ENCODE results near the gene AMPD2. TPM values are rescaled to one million over a fixed set of nuclear protein-coding genes. Genes with fewer than 3 reads are reported as not detected.

The AMPD2 gene
- total and polyA plus RNA-seq, 9 of the 15 experiments (the other 6 are each of a cell fraction or from before 2014, with no cell fraction given), result 2.0 to 77.7 (median 28.2) TPM

DNA sequence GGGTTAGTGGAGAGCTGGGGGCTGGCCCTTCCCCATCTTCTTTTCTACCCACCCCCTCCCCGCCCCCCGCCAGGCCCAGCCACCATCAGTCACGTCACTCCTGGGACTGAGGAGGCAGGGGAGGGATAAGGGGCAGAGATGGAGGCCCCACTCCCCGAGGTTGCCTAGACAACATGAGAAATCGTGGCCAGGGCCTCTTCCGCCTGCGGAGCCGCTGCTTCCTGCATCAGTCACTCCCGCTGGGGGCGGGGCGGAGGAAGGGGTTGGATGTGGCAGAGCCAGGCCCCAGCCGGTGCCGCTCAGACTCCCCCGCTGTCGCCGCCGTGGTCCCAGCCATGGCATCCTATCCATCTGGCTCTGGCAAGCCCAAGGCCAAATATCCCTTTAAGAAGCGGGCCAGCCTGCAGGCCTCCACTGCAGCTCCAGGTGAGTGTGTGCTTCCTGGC, 1.2 kb downstream of the AMPD2 start (continued):
- TF ChIP-seq MXI1 (IDR thresholded peaks at IDR 0.05; ENCODE audit: low read depth, low read length), result 0 out of 2 replicates have a peak, but pooled peaks have one; percentile 57
- no peak for TF ChIP-seq ESRRA (IDR thresholded peaks at IDR 0.05; ENCODE audit: borderline replicate concordance, low read depth)
- no peak for TF ChIP-seq RBM39 (optimal IDR thresholded peaks at IDR 0.05; ENCODE audit: low read depth, low read length)
- TF ChIP-seq PHF21A (IDR thresholded peaks at IDR 0.05; ENCODE audit: borderline replicate concordance, low read depth), result no peak
- peak; percentile 48 to 63; a peak in 3 of 4 replicates for TF ChIP-seq MAZ (CRISPR knock-in tag; conservative IDR thresholded peaks at IDR 0.05 in 1 of 2, IDR thresholded peaks at IDR 0.05 in 1 of 2)
- TF ChIP-seq, protein P1, sequence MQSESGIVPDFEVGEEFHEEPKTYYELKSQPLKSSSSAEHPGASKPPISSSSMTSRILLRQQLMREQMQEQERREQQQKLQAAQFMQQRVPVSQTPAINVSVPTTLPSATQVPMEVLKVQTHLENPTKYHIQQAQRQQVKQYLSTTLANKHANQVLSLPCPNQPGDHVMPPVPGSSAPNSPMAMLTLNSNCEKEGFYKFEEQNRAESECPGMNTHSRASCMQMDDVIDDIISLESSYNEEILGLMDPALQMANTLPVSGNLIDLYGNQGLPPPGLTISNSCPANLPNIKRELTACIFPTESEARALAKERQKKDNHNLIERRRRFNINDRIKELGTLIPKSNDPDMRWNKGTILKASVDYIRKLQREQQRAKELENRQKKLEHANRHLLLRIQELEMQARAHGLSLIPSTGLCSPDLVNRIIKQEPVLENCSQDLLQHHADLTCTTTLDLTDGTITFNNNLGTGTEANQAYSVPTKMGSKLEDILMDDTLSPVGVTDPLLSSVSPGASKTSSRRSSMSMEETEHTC (IDR thresholded peaks at IDR 0.05), result no peak
- peak in 1 of 2 experiments; percentile 56; a peak in 1 of 4 replicates for TF ChIP-seq CSDE1 (IDR thresholded peaks at IDR 0.05)
- TF ChIP-seq, protein P2, sequence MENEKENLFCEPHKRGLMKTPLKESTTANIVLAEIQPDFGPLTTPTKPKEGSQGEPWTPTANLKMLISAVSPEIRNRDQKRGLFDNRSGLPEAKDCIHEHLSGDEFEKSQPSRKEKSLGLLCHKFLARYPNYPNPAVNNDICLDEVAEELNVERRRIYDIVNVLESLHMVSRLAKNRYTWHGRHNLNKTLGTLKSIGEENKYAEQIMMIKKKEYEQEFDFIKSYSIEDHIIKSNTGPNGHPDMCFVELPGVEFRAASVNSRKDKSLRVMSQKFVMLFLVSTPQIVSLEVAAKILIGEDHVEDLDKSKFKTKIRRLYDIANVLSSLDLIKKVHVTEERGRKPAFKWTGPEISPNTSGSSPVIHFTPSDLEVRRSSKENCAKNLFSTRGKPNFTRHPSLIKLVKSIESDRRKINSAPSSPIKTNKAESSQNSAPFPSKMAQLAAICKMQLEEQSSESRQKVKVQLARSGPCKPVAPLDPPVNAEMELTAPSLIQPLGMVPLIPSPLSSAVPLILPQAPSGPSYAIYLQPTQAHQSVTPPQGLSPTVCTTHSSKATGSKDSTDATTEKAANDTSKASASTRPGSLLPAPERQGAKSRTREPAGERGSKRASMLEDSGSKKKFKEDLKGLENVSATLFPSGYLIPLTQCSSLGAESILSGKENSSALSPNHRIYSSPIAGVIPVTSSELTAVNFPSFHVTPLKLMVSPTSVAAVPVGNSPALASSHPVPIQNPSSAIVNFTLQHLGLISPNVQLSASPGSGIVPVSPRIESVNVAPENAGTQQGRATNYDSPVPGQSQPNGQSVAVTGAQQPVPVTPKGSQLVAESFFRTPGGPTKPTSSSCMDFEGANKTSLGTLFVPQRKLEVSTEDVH (IDR thresholded peaks at IDR 0.05; ENCODE audit: low read depth, partially characterized antibody), result peak; percentile 48
- no peak for TF ChIP-seq MEF2D (tag; conservative IDR thresholded peaks at IDR 0.05; ENCODE audit: low read depth)
- no peak for TF ChIP-seq NR2C2 (CRISPR knock-in tag; IDR thresholded peaks at IDR 0.05)
- no peak for TF ChIP-seq NR2C2 (tag; IDR thresholded peaks at IDR 0.05)
- peak; percentile 24 to 92; a peak in 3 of 4 replicates for TF ChIP-seq RCOR1 (IDR thresholded peaks at IDR 0.05; ENCODE audit: borderline replicate concordance in 1 of 2, low read depth in 2 of 2, low read length in 2 of 2)
- TF ChIP-seq, protein P3, sequence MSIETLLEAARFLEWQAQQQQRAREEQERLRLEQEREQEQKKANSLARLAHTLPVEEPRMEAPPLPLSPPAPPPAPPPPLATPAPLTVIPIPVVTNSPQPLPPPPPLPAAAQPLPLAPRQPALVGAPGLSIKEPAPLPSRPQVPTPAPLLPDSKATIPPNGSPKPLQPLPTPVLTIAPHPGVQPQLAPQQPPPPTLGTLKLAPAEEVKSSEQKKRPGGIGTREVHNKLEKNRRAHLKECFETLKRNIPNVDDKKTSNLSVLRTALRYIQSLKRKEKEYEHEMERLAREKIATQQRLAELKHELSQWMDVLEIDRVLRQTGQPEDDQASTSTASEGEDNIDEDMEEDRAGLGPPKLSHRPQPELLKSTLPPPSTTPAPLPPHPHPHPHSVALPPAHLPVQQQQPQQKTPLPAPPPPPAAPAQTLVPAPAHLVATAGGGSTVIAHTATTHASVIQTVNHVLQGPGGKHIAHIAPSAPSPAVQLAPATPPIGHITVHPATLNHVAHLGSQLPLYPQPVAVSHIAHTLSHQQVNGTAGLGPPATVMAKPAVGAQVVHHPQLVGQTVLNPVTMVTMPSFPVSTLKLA (conservative IDR thresholded peaks at IDR 0.05), result peak in 1 of 2 experiments; percentile 36; a peak in 1 of 4 replicates
- peak; percentile 88 for TF ChIP-seq ELF1 (tag; IDR thresholded peaks at IDR 0.05)
- TF ChIP-seq, protein P4, sequence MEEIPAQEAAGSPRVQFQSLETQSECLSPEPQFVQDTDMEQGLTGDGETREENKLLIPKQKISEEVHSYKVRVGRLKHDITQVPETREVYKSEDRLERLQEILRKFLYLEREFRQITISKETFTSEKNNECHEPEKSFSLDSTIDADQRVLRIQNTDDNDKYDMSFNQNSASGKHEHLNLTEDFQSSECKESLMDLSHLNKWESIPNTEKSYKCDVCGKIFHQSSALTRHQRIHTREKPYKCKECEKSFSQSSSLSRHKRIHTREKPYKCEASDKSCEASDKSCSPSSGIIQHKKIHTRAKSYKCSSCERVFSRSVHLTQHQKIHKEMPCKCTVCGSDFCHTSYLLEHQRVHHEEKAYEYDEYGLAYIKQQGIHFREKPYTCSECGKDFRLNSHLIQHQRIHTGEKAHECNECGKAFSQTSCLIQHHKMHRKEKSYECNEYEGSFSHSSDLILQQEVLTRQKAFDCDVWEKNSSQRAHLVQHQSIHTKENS (CRISPR knock-in tag; IDR thresholded peaks at IDR 0.05), result no peak
- TF ChIP-seq HNRNPH1 (optimal IDR thresholded peaks at IDR 0.05; ENCODE audit: low read depth, low read length), result no peak
- TF ChIP-seq KDM1A (IDR thresholded peaks at IDR 0.05), result peak in 1 of 2 experiments; percentile 51; a peak in 3 of 4 replicates
- TF ChIP-seq CTBP1 (IDR thresholded peaks at IDR 0.05; ENCODE audit: borderline replicate concordance), result peak; percentile 82
- TF ChIP-seq, protein P5, sequence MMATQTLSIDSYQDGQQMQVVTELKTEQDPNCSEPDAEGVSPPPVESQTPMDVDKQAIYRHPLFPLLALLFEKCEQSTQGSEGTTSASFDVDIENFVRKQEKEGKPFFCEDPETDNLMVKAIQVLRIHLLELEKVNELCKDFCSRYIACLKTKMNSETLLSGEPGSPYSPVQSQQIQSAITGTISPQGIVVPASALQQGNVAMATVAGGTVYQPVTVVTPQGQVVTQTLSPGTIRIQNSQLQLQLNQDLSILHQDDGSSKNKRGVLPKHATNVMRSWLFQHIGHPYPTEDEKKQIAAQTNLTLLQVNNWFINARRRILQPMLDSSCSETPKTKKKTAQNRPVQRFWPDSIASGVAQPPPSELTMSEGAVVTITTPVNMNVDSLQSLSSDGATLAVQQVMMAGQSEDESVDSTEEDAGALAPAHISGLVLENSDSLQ (IDR thresholded peaks at IDR 0.05), result peak; percentile 82
- TF ChIP-seq ELF4 (CRISPR knock-in tag; IDR thresholded peaks at IDR 0.05), result 0 out of 2 replicates have a peak, but pooled peaks have one; percentile 36
